Stimulated activated CD4-positive, alpha-beta T cell treated with anti-CD3 and anti-CD28 coated beads, Interleukin-15, amount 100 ng/mL, for 48 hours (primary cell): Measurements from ENCODE around the gene MAD1L1.

ENCODE experiments used
- DNase-seq, 2 donors: peaks; one replicate each; pipeline ENCODE4 v3.0.0-alpha.2; 2020; ENCODE audit warnings: low read depth in 2 of 2

MAD1L1 gene

GRCh38 chr7:2218444-2218785 is 14.3 kb downstream of the MAD1L1 start:
- DNase-seq = no peak

GRCh38 chr7:2217716-2218443 is 14.9 kb downstream of the MAD1L1 start:
- DNase-seq = no peak

GRCh38 chr7:2217206-2217605 is 15.5 kb downstream of the MAD1L1 start:
- DNase-seq = no peak

DNA sequence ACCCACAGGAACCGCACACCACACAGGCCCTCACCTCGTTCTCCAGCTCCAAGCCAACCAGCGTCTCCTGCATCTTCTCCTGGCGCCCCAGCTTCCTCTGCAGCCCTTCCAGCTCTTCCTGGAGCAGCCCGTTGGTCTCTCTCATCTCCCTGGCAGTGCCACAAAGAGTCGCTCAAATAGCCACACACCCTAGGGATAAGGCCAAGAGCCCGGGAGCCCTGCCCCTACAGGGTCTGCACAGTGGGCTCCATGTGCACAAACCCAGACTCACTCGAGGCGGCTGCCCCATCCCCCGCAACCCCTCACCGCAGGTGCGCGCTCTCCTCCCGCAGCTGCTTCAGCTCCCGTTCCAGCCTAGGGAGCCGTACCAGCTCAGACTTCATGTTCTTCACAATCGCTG is 16.9 kb downstream of the MAD1L1 start:
- no peak for DNase-seq

DNA sequence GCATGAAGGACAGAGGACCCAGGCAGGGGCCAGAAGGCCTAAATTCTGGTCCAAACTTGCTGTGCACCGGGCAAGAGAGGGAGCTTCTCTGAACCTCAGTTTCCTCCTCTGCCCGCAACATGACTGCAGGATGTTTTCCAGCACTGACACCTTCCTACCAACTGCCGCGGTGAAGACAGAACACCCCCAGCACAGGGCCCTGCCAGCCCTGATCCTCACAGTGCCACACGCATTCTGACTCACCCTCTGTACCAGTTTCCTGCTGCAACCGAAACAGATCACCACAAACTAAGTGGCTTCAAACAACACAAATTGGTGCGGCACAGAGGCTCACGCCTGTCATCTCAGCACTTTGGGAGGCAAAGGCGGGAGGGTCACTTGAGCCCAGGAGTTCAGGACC is 18.1 kb downstream of the MAD1L1 start:
- DNase-seq = no peak

GRCh38 chr7:2213551-2214215 is 19.1 kb downstream of the MAD1L1 start:
- no peak for DNase-seq

- no peak for DNase-seq
Measured at GRCh38 chr7:2212906-2213305, 19.8 kb downstream of the MAD1L1 start.

DNA sequence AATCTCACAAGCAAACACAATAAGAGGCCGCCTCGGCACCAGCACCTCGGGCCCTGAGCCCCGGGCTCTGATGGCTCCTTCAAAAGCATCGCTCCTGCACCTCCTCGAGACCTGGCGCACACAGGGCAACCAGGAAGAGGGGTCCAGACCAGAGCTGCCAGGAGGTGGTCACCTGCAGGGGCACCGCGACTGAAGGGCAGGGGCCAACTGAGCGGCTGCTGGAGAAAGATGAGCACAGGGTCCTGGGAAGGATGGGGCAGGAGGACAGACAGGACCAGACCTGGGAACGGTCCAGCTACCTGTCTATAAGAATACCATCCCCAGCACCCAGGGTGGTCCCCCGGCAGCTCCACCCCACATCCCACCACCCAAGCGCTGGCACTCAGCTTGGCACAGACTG is 20.8 kb downstream of the MAD1L1 start:
- DNase-seq = no peak

GRCh38 chr7:2211259-2211880 is 21.4 kb downstream of the MAD1L1 start:
- DNase-seq = no peak

DNA sequence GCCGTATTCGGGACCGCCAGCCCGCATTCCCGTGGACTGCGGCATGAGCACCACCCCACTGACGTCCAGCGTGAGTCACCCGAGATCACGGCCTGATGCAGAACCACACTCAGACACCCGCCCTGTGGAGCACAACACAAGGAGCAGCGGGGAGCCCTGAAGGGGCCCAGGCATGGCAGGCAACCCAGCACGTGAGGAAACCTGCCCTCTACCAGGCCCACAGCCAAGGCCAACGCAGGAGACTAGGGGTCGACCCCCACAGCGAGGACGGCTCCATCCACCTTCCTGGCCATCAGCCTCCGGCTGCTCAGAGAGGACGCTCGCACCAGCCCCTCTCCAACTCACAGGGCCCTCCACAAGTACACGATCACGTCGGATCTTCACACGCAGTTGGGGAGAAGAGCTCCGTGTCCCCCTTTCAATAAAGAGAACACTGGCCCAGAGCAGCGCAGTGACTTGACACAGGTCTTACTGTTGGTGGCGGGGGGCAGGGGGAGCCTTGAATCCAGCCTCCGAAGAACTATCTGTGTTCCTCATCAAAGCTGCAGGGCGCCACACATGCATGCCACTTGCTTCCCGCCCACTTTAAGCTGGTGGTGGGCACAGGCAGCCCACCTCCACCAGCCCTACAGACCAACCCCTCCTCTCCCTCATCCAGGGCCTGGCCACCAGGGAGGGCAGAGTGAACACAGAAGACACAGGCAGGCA is 22.0 kb downstream of the MAD1L1 start:
- no peak for DNase-seq

DNA sequence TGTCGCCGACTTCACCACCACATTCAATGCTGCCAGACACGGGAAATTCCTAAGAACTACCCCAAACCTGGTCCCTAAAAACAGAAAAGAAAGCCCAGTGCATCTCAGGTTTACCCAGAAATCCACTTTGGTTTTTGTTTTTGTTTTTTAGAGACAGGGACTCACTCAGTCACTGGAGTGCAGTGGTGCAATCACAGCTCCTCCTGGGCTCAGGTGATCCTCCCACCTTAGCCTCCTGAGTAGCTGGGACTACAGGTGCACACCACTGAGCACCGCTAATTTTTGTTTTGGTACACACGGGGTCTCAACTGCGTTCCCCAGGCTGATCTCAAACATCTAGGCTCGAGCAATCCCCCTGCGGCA is 22.8 kb downstream of the MAD1L1 start:
- DNase-seq = no peak

- peak in 1 of 2 donors; percentile 21 for DNase-seq
Measured at GRCh38 chr7:2209146-2209960, 23.4 kb downstream of the MAD1L1 start.

- no peak for DNase-seq
Measured at GRCh38 chr7:2208712-2209111, 24.0 kb downstream of the MAD1L1 start.

DNA sequence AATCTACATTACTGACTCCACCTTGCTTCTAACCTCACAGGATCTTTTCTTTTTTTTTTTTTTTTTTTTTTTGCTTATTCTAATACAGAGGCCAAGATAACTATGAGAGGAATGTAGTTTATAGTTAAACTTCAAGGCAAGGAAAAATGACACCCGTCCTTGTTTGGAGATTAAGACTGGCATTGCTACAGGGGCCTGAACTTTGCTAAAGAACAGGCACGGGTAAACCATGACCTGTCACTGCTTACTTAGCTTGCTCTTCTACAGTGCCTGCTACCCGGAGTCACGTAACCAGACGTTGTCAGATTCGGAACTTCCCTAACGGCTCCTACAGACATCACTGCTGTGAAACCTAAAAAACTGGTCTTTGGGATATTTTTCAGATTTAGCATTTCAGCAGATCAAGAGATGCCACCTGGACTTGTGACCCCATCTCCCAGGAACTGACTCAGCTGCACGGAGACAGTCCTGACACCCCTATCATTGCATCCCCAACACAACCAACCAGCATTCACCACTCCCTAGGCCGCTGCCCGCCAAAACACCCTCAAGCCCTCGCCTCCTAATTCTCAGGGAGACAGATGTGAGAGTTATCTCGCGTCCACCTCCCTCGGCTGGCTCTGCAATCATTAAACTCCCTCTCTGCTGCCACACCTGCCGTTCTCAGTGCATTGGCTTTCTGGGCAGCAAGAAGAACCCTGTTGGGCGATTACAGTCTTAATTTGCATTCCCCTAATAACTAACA is 27.5 kb downstream of the MAD1L1 start:
- DNase-seq = no peak

DNA sequence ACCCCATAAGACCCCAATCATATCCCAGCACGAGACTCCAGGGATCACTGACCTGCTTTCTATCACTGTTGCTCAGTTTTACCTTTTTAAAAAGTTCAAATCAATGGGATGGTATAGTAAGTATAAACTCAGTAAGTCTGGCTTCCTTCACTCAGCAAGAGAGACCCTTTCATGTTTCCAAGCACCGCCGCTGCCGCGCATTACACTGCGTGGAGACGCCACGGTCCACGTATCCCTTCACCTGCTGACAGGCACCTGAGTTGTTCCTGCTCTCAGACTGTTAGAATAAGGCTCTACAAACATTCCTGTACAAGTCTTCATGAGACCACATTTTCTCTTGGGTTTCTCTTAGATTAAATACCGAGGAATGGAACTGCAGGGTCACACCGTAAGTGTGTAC is 28.3 kb downstream of the MAD1L1 start:
- DNase-seq = no peak

DNA sequence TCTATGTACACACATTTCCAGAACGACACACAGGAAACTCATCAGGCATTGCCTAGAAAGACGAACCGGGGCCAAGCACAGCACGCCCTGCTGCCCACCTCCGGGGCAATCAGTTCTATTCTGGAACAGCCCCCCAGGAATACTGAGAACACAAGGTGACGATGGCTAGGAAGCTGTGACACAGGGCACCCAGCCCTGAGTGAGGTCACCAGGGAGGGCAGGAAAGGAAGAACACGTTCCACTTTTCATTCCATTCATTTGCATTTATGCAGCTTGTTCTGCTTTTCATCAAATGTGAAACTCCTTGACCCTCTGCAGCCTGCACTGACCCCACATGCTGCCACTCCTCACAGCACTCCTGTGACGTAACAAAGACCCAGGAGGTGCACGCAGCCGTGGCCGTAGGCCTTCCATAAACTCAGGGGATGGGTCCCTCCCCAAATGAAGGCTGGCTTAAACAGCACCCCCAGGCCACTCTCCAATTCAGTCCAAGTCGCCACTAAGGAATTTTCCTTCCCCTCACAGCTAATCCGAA is 28.9 kb downstream of the MAD1L1 start:
- DNase-seq = no peak

GRCh38 chr7:2202901-2203765 is 29.6 kb downstream of the MAD1L1 start:
- DNase-seq = no peak

DNA sequence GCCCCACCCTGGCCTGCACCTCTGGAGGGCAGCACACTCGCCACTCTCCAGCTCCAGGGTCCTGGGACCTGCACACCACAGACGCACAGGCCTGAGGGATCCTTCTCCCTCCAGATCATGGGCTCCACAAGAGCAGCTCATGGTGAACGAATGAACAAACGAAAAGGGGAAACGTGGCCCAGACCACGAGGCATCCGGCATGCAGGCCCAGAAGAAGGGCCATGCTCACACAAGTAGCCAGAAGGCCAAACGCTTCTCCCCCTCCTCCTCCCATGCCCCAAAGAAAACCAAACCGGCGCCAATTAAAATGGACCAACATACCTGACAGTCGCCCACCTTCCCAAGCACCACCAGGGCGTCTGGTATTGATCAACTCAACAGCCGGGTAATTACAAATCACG is 30.4 kb downstream of the MAD1L1 start:
- DNase-seq = no peak

GRCh38 chr7:2201686-2202360 is 30.9 kb downstream of the MAD1L1 start:
- no peak for DNase-seq
